Nephron progenitor cell (in vitro differentiated cells): Measurements from ENCODE around the gene MSLN.

Source experiments
- DNase-seq: peaks from one replicate; pipeline ENCODE4 v3.0.0; 2021
- H3K27ac Mint-ChIP-seq: 2 replicates; pipeline ENCODE4 v1.8.0; 2021; ENCODE audit warnings: mild to moderate bottlenecking, moderate library complexity, mixed read lengths
- H3K27me3 Mint-ChIP-seq: 2 replicates; pipeline ENCODE4 v1.8.0; 2021; ENCODE audit warnings: mild to moderate bottlenecking, low read depth, mixed read lengths; ENCODE audit not compliant: poor library complexity
- H3K36me3 Mint-ChIP-seq: 2 replicates; pipeline ENCODE4 v1.8.0; 2021; ENCODE audit warnings: low read depth, mixed read lengths
- H3K4me1 Mint-ChIP-seq: 2 replicates; pipeline ENCODE4 v1.8.0; 2021; ENCODE audit warnings: mixed read lengths
- H3K4me3 Mint-ChIP-seq: 2 replicates; pipeline ENCODE4 v1.8.0; 2021; ENCODE audit warnings: mild to moderate bottlenecking, moderate library complexity, mixed read lengths
- H3K9me3 Mint-ChIP-seq: 2 replicates; pipeline ENCODE4 v1.8.0; 2021; ENCODE audit warnings: mild to moderate bottlenecking, moderate library complexity, mixed read lengths
- CTCF ChIP-seq: fragments of 200-600 bp; sonication (generic); IDR thresholded peaks from 2 replicates; pipeline ENCODE4 v1.5.0; 2021; ENCODE audit warnings: antibody characterized with exemption

The MSLN gene

DNA sequence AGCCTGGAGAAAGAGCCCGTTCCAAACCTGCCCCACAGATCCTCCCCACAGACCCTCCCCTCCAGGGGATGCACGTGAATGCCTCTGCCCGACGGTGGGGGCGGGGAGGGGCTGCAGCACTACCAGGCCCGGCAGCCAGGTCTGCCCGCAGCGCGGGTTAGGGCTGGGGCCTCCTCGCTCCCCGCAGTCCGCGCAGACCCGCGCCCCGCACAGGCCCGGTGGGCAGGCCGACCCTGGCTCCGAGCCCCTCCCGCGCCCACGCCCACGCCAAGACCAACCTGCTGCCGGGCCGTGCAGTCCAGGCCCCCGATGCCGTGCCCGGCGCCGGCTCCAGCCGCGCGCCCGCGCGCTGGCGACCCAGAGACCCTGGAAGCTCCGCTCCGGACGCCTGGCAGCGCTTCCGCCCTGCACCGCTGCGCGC, 27.5 kb downstream of the MSLN start, which contains the start of gene RPUSD1:
RPUSD1 (minus strand) TSS at position 404 of the 421 bp plus-strand sequence. CDS start 644 bp downstream, outside the sequence.
- H3K27me3 Mint-ChIP-seq = no peaks in the 10 kb centered on the region
- TF ChIP-seq CTCF = no peak
- H3K4me1 Mint-ChIP-seq = peaks cover 3% of the 10 kb centered on the region
- DNase-seq = no peak
- H3K36me3 Mint-ChIP-seq = peaks cover 8% of the 10 kb centered on the region
- H3K4me3 Mint-ChIP-seq = peak within 1 kb of the TSS; percentile 87
- no peak within 1 kb of the TSS for H3K27ac Mint-ChIP-seq
- H3K9me3 Mint-ChIP-seq = no peaks in the 10 kb centered on the region

DNA sequence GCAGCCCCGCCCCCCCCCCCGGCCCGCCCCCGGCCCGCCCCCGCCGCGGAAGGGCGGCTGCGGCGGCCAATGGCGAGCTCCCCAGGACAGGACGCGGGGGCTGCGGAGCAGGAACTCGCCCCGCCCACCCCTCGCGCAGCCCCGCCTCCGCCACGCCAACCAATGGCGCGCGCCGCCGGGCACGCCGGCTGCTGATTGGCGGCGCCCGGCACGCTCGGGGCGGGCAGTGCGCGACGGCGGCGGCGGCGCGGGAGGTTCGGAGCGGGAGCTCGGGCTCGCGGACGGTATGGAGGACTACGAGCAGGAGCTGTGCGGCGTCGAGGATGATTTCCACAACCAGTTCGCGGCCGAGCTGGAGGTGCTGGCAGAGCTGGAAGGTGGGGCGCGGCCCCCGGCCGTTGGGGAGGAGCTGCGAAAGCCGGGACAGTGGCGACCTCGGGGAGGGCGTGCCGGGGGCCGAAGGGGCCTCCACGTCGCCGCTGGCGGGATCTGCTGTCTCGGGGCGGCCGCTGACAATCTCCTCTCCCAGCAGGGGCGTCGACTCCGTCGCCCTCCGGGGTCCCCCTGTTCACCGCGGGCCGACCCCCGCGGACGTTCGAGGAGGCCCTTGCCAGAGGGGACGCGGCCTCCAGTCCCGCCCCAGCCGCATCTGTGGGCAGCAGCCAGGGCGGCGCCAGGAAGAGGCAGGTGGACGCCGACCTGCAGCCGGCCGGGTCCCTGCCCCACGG, 28.0 kb downstream of the MSLN start, which contains the start of gene CHTF18:
CHTF18 (plus strand) TSS at position 222 of the 728 bp plus-strand sequence; CDS start at position 287, 65 bp downstream.
- Mint-ChIP-seq H3K4me3 (peak within 1 kb of the TSS; percentile 87), H3K36me3 (peaks cover 8% of the 10 kb centered on the region), H3K27ac (no peak within 1 kb of the TSS), H3K27me3 (no peaks in the 10 kb centered on the region), H3K9me3 (no peaks in the 10 kb centered on the region), H3K4me1 (peaks cover 3% of the 10 kb centered on the region)
- TF ChIP-seq CTCF = no peak
- peak; percentile 96 for DNase-seq

- no peak overlapping the region for H3K27ac Mint-ChIP-seq
- peak overlapping the region; percentile 66 for H3K4me3 Mint-ChIP-seq
- TF ChIP-seq CTCF = no peak
- H3K27me3 Mint-ChIP-seq = no peaks in the 10 kb centered on the region
- H3K9me3 Mint-ChIP-seq = no peaks in the 10 kb centered on the region
- peaks cover 8% of the 10 kb centered on the region for H3K36me3 Mint-ChIP-seq
- peaks cover 3% of the 10 kb centered on the region for H3K4me1 Mint-ChIP-seq
- no peak for DNase-seq
Measured at GRCh38 chr16:789191-789850, 28.8 kb downstream of the MSLN start.

- no peaks in the 10 kb centered on the region for H3K9me3 Mint-ChIP-seq
Measured at GRCh38 chr16:790086-790485, 29.6 kb downstream of the MSLN start.

DNA sequence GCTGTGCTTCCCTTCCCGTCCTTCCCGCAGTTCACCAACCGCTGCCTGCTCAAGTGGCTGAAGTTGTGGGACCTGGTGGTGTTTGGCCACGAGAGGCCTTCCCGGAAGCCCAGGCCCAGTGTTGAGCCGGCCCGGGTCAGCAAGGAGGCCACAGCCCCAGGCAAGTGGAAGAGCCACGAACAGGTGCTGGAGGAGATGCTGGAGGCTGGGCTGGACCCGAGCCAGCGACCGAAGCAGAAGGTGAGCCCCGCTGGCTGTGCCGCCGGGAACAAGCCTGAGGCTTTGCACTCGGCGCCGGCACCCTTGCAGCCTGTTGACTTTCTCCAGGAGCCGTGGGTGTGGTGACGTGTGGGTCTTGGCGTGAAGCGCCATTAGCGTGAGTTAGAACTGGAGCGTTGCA, 30.6 kb downstream of the MSLN start:
- no peak overlapping the region for H3K4me3 Mint-ChIP-seq
- peaks cover 3% of the 10 kb centered on the region for H3K4me1 Mint-ChIP-seq
- no peak for DNase-seq
- no peak for TF ChIP-seq CTCF
- H3K27me3 Mint-ChIP-seq = no peaks in the 10 kb centered on the region
- H3K27ac Mint-ChIP-seq = no peak overlapping the region
- no peaks in the 10 kb centered on the region for H3K9me3 Mint-ChIP-seq
- H3K36me3 Mint-ChIP-seq = peaks cover 8% of the 10 kb centered on the region

More at GRCh38 chr16:790086-790485, 29.6 kb downstream of the MSLN start:
- H3K27me3 Mint-ChIP-seq = no peaks in the 10 kb centered on the region
- no peak overlapping the region for H3K27ac Mint-ChIP-seq
- H3K4me3 Mint-ChIP-seq = peak overlapping the region; percentile 66
- peaks cover 3% of the 10 kb centered on the region for H3K4me1 Mint-ChIP-seq
- no peak for TF ChIP-seq CTCF
- DNase-seq = no peak
- peaks cover 8% of the 10 kb centered on the region for H3K36me3 Mint-ChIP-seq
